ENCODE data around the gene CDPF1. TPM values are rescaled to one million over a fixed set of nuclear protein-coding genes. Genes with fewer than 3 reads are reported as not detected.

CDPF1 gene
- total and polyA plus RNA-seq, 2 experiments from 2014 or later: 10.1 to 14.5 TPM

DNA sequence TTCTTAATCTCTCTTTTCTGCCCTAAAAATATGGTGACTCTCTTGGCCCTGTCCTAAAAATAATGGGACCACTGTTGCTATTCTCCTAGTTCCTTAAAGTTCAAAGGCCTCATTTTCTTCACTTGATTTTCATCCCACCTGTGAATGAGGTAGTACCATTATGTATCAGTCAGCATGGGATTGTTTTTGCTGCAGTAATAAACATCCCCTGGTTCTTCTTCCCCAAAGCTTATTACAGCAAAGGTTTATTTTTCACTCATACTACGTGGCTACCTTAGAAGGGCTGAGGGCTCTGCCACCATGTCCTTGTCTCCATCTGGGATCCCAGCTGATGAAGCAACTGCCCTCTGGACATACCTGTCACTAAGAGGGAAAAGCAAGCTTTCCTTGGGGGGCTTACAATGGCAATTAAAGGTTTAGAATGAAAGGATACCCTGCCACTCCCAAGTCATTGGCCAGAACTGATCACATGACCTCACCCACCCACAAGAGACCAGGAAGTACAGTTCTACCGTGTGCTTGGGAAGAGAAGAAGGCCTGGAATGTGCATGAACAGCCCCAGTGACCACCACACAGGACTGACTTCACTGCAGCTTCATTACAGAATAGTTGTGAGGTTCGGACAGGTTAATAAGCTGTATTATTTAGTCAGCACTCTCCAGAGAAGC is 25.5 kb upstream of the CDPF1 start (continued):
- TF ChIP-seq, protein P1, sequence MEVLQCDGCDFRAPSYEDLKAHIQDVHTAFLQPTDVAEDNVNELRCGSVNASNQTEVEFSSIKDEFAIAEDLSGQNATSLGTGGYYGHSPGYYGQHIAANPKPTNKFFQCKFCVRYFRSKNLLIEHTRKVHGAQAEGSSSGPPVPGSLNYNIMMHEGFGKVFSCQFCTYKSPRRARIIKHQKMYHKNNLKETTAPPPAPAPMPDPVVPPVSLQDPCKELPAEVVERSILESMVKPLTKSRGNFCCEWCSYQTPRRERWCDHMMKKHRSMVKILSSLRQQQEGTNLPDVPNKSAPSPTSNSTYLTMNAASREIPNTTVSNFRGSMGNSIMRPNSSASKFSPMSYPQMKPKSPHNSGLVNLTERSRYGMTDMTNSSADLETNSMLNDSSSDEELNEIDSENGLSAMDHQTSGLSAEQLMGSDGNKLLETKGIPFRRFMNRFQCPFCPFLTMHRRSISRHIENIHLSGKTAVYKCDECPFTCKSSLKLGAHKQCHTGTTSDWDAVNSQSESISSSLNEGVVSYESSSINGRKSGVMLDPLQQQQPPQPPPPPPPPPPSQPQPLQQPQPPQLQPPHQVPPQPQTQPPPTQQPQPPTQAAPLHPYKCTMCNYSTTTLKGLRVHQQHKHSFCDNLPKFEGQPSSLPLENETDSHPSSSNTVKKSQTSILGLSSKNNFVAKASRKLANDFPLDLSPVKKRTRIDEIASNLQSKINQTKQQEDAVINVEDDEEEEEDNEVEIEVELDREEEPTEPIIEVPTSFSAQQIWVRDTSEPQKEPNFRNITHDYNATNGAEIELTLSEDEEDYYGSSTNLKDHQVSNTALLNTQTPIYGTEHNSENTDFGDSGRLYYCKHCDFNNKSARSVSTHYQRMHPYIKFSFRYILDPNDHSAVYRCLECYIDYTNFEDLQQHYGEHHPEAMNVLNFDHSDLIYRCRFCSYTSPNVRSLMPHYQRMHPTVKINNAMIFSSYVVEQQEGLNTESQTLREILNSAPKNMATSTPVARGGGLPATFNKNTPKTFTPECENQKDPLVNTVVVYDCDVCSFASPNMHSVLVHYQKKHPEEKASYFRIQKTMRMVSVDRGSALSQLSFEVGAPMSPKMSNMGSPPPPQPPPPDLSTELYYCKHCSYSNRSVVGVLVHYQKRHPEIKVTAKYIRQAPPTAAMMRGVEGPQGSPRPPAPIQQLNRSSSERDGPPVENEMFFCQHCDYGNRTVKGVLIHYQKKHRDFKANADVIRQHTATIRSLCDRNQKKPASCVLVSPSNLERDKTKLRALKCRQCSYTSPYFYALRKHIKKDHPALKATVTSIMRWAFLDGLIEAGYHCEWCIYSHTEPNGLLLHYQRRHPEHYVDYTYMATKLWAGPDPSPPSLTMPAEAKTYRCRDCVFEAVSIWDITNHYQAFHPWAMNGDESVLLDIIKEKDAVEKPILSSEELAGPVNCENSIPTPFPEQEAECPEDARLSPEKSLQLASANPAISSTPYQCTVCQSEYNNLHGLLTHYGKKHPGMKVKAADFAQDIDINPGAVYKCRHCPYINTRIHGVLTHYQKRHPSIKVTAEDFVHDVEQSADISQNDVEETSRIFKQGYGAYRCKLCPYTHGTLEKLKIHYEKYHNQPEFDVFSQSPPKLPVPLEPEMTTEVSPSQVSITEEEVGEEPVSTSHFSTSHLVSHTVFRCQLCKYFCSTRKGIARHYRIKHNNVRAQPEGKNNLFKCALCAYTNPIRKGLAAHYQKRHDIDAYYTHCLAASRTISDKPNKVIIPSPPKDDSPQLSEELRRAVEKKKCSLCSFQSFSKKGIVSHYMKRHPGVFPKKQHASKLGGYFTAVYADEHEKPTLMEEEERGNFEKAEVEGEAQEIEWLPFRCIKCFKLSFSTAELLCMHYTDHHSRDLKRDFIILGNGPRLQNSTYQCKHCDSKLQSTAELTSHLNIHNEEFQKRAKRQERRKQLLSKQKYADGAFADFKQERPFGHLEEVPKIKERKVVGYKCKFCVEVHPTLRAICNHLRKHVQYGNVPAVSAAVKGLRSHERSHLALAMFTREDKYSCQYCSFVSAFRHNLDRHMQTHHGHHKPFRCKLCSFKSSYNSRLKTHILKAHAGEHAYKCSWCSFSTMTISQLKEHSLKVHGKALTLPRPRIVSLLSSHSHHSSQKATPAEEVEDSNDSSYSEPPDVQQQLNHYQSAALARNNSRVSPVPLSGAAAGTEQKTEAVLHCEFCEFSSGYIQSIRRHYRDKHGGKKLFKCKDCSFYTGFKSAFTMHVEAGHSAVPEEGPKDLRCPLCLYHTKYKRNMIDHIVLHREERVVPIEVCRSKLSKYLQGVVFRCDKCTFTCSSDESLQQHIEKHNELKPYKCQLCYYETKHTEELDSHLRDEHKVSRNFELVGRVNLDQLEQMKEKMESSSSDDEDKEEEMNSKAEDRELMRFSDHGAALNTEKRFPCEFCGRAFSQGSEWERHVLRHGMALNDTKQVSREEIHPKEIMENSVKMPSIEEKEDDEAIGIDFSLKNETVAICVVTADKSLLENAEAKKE (CRISPR knock-in tag; IDR thresholded peaks at IDR 0.05): no peak
- TF ChIP-seq ZNF114 (CRISPR knock-in tag; IDR thresholded peaks at IDR 0.05): no peak
- TF ChIP-seq NANOG (IDR thresholded peaks at IDR 0.05; ENCODE audit: borderline replicate concordance): no peak
- TF ChIP-seq JUNB (IDR thresholded peaks at IDR 0.05; ENCODE audit: unreplicated experiment): no peak
- TF ChIP-seq ZNF331 (CRISPR knock-in tag; IDR thresholded peaks at IDR 0.05; ENCODE audit: low read depth): no peak
- no peak for TF ChIP-seq EZH2phosphoT487 (IDR thresholded peaks at IDR 0.05; ENCODE audit: unreplicated experiment)

DNA sequence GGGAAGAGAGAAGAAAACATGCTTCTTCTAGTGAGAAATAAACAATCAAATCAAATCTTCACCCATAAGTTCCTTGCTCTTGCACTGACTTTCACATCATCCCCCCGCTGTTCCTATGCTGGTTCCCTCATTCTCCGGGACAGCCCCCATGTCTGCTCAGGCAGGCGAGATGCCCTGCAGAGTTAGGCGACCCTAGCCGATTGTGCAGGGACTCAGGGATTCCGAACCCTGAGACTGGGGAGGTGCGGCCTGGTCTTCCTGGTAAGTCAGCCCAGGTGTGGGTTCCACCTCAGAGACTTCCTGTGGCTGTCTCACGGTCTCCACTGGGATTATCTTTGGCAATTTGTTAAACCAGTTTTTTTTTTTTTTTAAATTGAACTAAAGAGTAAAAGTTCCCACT is 24.3 kb upstream of the CDPF1 start:
- Mint-ChIP-seq H3K9me3 (no peaks in the 10 kb centered on the region), H3K27me3 (ENCODE audit: insufficient read depth, low read depth, poor library complexity) (peaks cover 5% of the 10 kb centered on the region), H3K4me1 (no peaks in the 10 kb centered on the region), H3K36me3 (ENCODE audit: low read depth) (peaks cover 43% of the 10 kb centered on the region), H3K4me3 (no peak overlapping the region), H3K27ac (no peak overlapping the region)
- Histone ChIP-seq H2AFZ (no peak overlapping the region), H3K9me2 (ENCODE audit: insufficient read depth) (no peaks in the 10 kb centered on the region), H3K36me3 (ENCODE audit: insufficient read depth) (peaks cover 16% of the 10 kb centered on the region; the same call in 1 of the 2 replicates), H3K4me3 (no peak overlapping the region), H3K4me2 (no peak overlapping the region), H3K27ac (ENCODE audit: low read depth) (no peak overlapping the region), H3K79me2 (replicated peaks; ENCODE audit: insufficient read depth) (no peaks in the 10 kb centered on the region), H3K27me3 (ENCODE audit: insufficient read depth) (no peaks in the 10 kb centered on the region), H3K4me1 (ENCODE audit: insufficient read depth) (no peaks in the 10 kb centered on the region), H3F3A (replicated peaks; ENCODE audit: low read depth) (no peaks in the 10 kb centered on the region), H4K20me1 (replicated peaks; ENCODE audit: insufficient read depth) (no peaks in the 10 kb centered on the region; the same call in 1 of the 2 replicates)
- ATAC-seq (no peak), DNase-seq (ENCODE audit: low spot score) (no peak)
- TF ChIP-seq, protein P2, sequence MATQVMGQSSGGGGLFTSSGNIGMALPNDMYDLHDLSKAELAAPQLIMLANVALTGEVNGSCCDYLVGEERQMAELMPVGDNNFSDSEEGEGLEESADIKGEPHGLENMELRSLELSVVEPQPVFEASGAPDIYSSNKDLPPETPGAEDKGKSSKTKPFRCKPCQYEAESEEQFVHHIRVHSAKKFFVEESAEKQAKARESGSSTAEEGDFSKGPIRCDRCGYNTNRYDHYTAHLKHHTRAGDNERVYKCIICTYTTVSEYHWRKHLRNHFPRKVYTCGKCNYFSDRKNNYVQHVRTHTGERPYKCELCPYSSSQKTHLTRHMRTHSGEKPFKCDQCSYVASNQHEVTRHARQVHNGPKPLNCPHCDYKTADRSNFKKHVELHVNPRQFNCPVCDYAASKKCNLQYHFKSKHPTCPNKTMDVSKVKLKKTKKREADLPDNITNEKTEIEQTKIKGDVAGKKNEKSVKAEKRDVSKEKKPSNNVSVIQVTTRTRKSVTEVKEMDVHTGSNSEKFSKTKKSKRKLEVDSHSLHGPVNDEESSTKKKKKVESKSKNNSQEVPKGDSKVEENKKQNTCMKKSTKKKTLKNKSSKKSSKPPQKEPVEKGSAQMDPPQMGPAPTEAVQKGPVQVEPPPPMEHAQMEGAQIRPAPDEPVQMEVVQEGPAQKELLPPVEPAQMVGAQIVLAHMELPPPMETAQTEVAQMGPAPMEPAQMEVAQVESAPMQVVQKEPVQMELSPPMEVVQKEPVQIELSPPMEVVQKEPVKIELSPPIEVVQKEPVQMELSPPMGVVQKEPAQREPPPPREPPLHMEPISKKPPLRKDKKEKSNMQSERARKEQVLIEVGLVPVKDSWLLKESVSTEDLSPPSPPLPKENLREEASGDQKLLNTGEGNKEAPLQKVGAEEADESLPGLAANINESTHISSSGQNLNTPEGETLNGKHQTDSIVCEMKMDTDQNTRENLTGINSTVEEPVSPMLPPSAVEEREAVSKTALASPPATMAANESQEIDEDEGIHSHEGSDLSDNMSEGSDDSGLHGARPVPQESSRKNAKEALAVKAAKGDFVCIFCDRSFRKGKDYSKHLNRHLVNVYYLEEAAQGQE (IDR thresholded peaks at IDR 0.05; ENCODE audit: unreplicated experiment): no peak
- TF ChIP-seq STAT1 (IDR thresholded peaks at IDR 0.05; ENCODE audit: unreplicated experiment) (no peak), POLR2AphosphoS5 (IDR thresholded peaks at IDR 0.05; ENCODE audit: low read depth) (no peak), NANOG (IDR thresholded peaks at IDR 0.05; ENCODE audit: borderline replicate concordance) (no peak), JUNB (IDR thresholded peaks at IDR 0.05; ENCODE audit: unreplicated experiment) (no peak), EZH2phosphoT487 (IDR thresholded peaks at IDR 0.05; ENCODE audit: unreplicated experiment) (no peak), EZH2 (IDR thresholded peaks at IDR 0.05; ENCODE audit: low read depth, unreplicated experiment) (no peak)
- TF ChIP-seq, protein P3, sequence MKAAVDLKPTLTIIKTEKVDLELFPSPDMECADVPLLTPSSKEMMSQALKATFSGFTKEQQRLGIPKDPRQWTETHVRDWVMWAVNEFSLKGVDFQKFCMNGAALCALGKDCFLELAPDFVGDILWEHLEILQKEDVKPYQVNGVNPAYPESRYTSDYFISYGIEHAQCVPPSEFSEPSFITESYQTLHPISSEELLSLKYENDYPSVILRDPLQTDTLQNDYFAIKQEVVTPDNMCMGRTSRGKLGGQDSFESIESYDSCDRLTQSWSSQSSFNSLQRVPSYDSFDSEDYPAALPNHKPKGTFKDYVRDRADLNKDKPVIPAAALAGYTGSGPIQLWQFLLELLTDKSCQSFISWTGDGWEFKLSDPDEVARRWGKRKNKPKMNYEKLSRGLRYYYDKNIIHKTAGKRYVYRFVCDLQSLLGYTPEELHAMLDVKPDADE (IDR thresholded peaks at IDR 0.05): no peak
- TF ChIP-seq, protein P4, sequence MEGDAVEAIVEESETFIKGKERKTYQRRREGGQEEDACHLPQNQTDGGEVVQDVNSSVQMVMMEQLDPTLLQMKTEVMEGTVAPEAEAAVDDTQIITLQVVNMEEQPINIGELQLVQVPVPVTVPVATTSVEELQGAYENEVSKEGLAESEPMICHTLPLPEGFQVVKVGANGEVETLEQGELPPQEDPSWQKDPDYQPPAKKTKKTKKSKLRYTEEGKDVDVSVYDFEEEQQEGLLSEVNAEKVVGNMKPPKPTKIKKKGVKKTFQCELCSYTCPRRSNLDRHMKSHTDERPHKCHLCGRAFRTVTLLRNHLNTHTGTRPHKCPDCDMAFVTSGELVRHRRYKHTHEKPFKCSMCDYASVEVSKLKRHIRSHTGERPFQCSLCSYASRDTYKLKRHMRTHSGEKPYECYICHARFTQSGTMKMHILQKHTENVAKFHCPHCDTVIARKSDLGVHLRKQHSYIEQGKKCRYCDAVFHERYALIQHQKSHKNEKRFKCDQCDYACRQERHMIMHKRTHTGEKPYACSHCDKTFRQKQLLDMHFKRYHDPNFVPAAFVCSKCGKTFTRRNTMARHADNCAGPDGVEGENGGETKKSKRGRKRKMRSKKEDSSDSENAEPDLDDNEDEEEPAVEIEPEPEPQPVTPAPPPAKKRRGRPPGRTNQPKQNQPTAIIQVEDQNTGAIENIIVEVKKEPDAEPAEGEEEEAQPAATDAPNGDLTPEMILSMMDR (conservative IDR thresholded peaks at IDR 0.05; ENCODE audit: low read depth in 2 of 2): no peak

Data from GM23338 (cell line).